ENCODE measurements around the gene PAFAH1B2. TPM values are rescaled to one million over a fixed set of nuclear protein-coding genes. Genes with fewer than 3 reads are reported as not detected.

PAFAH1B2 gene
- total and polyA plus RNA-seq, 10 of the 15 experiments (the other 5 are each of a cell fraction or from before 2014, with no cell fraction given): 17.6 to 64.8 (median 47.6) TPM

DNA sequence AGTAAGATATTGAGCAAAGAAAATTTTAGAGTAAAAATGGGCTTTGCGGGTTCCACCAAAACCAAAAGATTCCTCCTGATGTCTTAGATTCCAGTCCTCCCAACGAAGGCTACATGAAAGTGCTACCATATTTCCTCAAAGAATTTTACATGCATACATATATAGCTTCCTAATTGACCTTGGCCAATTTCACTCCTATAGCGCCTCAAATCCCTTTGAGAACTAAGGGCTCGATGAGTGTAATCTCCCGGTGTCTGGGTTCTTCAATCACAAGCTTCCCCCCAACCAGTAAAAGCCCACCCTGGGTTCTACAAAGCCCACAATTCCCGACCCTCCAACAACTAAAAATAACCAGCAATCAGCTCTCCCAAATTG lies 47.1 kb upstream of the PAFAH1B2 start (continued):
- TF ChIP-seq JUNB (IDR thresholded peaks at IDR 0.05): no peak
- TF ChIP-seq TCF12 (IDR thresholded peaks at IDR 0.05; ENCODE audit: low read depth, low read length): no peak
- no peak for TF ChIP-seq SUPT20H (IDR thresholded peaks at IDR 0.05; ENCODE audit: borderline replicate concordance, control insufficient read depth, low read depth, low read length)
- TF ChIP-seq, protein P1, sequence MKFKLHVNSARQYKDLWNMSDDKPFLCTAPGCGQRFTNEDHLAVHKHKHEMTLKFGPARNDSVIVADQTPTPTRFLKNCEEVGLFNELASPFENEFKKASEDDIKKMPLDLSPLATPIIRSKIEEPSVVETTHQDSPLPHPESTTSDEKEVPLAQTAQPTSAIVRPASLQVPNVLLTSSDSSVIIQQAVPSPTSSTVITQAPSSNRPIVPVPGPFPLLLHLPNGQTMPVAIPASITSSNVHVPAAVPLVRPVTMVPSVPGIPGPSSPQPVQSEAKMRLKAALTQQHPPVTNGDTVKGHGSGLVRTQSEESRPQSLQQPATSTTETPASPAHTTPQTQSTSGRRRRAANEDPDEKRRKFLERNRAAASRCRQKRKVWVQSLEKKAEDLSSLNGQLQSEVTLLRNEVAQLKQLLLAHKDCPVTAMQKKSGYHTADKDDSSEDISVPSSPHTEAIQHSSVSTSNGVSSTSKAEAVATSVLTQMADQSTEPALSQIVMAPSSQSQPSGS (IDR thresholded peaks at IDR 0.05; ENCODE audit: low read length): no peak
- no peak for TF ChIP-seq RAD21 (IDR thresholded peaks at IDR 0.05; ENCODE audit: insufficient read depth, low read depth, low read length)
- no peak for TF ChIP-seq POU2F2 (IDR thresholded peaks at IDR 0.05; ENCODE audit: borderline replicate concordance, low read depth, low read length)

DNA sequence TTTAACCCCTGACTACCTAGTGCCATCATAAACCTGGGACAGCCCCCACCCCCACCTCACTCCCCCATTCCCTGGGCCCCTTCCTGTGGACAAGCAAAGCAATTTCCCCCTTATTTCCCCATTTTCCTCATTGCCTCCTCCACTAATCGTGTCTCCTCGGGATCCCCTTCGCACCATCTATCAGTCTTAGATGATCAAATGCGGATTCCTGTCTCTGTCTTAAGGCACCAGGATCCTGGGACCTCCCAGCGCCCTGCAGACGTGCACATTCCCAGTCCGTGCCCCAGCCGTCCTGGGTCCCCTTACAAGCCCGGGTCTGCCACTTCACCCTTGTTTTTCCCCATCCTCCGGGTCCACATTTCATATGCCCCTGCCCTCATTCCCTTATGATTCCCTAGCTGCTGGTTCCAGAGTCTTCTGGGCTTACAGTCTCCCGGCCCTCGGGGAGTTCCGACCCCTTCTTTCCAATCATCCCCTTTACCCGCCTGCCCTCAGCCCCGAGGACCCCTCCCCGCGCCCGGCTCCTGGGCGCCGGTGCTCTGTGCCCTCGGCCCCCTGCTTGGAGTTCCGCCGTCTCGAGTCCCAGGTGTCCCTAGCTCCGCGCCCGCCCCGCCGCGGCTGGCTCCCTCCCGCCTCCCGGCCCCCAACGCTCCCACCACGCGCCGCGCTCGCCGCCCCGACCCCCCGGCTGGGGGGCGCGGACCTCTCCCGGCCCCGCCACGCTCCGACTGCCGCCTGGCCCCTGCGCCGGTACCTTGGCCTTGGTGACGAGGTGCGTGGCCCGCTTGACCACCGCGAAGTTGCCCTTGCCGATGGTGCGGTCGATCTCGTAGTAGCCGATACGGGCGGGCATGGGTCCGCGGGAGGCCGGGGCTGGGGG lies 46.5 kb upstream of the PAFAH1B2 start:
- intact Hi-C loops (cut with micrococcal nuclease; ENCODE audit: unreplicated experiment) (loop anchor here (2.0 to 5.0 kb wide), 2 partner anchors 117 to 170 kb away; no protein-coding TSS in a partner anchor), in situ Hi-C loops (cut with MboI) (no loop called here)
- Histone ChIP-seq H4K20me1 (ENCODE audit: control insufficient read depth, insufficient read depth) (peaks cover 5% of the 10 kb centered on the region; the same call in 1 of the 2 replicates), H3K4me1 (ENCODE audit: control insufficient read depth, insufficient read depth, low read length) (peaks cover 32% of the 10 kb centered on the region), H3K4me2 (ENCODE audit: control insufficient read depth, insufficient read depth) (peak overlapping the region; percentile 96), H3K36me3 (ENCODE audit: control insufficient read depth in 2 of 2, insufficient read depth in 2 of 2, low read length in 1 of 2) (no peaks in the 10 kb centered on the region), H3K27me3 (replicated peaks in 1 of 2; ENCODE audit: control insufficient read depth in 2 of 2, insufficient read depth in 2 of 2, low read length in 1 of 2) (no peaks in the 10 kb centered on the region), H3K79me2 (ENCODE audit: control insufficient read depth, insufficient read depth, low read length) (peaks cover 60% of the 10 kb centered on the region), H3K9ac (ENCODE audit: control insufficient read depth, insufficient read depth, low read length) (peak overlapping the region; percentile 68), H3K9me3 (replicated peaks; ENCODE audit: control insufficient read depth, insufficient read depth, low read length) (no peaks in the 10 kb centered on the region), H3K4me3 (peak overlapping the region; percentile 96), H2AFZ (ENCODE audit: control insufficient read depth, low read depth, low read length) (peak overlapping the region; percentile 41), H3K27ac (ENCODE audit: control insufficient read depth, insufficient read depth) (peak overlapping the region; percentile 81)
- BruUV-seq (replicated peaks): no TSS peak
- ChIA-PET POLR2A (interaction anchor here (0.6 to 3.5 kb wide), 11 partner anchors 9 to 1038 kb away, joined by 3 to 17 read pairs (median 5); no protein-coding TSS in a partner anchor), CTCF (interaction anchor here (0.6 to 3.8 kb wide), 16 partner anchors 8 to 219 kb away, joined by 3 to 21 read pairs (median 4); no protein-coding TSS in a partner anchor), SMC1A (ENCODE audit: uncharacterized antibody, unreplicated experiment) (interaction anchor here (0.6 to 14.6 kb wide), 19 partner anchors 12 to 311 kb away, joined by 3 to 166 read pairs (median 5); partner anchors contain the start of gene ZPR1), RAD21 (ENCODE audit: unreplicated experiment) (interaction anchor here (0.6 to 5.6 kb wide), 21 partner anchors 21 to 326 kb away, joined by 3 to 41 read pairs (median 5); no protein-coding TSS in a partner anchor)
- under 1% methylated on average over 13 of the region's 65 CpGs for WGBS (ENCODE audit: insufficient coverage, insufficient replicate concordance, low lambda C conversion rate, missing lambda C conversion rate)
- no peak for FAIRE-seq
- ATAC-seq: peak; percentile 2; the same call in 1 of the 3 replicates
- DNase-seq (ENCODE audit: low read depth, low spot score): no peak
- no peak for TF ChIP-seq ASH2L (IDR thresholded peaks at IDR 0.05; ENCODE audit: borderline replicate concordance, low read depth)
- TF ChIP-seq ESRRA (IDR thresholded peaks at IDR 0.05; ENCODE audit: low read length): no peak
- peak; percentile 40 for TF ChIP-seq LARP7 (IDR thresholded peaks at IDR 0.05)
- TF ChIP-seq IKZF2 (IDR thresholded peaks at IDR 0.05): peak in 1 of 2 experiments; percentile 39; a peak in 1 of 4 replicates
- no peak for TF ChIP-seq EZH2 (IDR thresholded peaks at IDR 0.05; ENCODE audit: borderline replicate concordance, control insufficient read depth, low read depth, low read length)
- TF ChIP-seq ZNF217 (IDR thresholded peaks at IDR 0.05): 0 out of 2 replicates have a peak, but pooled peaks have one; percentile 29
- TF ChIP-seq BACH1 (IDR thresholded peaks at IDR 0.05; ENCODE audit: borderline replicate concordance): peak; percentile 52
- peak; percentile 35; the same call in 1 of the 2 replicates for TF ChIP-seq GATAD2B (conservative IDR thresholded peaks at IDR 0.05; ENCODE audit: low read depth)
- TF ChIP-seq BHLHE40 (IDR thresholded peaks at IDR 0.05; ENCODE audit: borderline replicate concordance in 1 of 2, low read depth in 2 of 2, low read length in 1 of 2): no peak; a peak in 1 of 4 replicates
- TF ChIP-seq IKZF1 (conservative IDR thresholded peaks at IDR 0.05): peak; percentile 34; the same call in 1 of the 2 replicates
